ENCODE measurements around the gene AUTS2.

AUTS2 gene

GRCh38 chr7:70434376-70434775 lies 836.1 kb downstream of the AUTS2 start:
- Histone ChIP-seq H3K27ac (no peak overlapping the region), H3K36me3 (no peaks in the 10 kb centered on the region), H3K27me3 (ENCODE audit: insufficient read depth, low read depth, severe bottlenecking) (no peaks in the 10 kb centered on the region), H3K4me3 (ENCODE audit: low read depth, low read length) (no peak overlapping the region), H3K9me3 (ENCODE audit: severe bottlenecking) (no peaks in the 10 kb centered on the region)
- DNase-seq: no peak
- TF ChIP-seq CTCF (IDR thresholded peaks at IDR 0.05; ENCODE audit: low read depth, low read length): peak; percentile 55

GRCh38 chr7:70434821-70435220 lies 836.5 kb downstream of the AUTS2 start:
- no peak for TF ChIP-seq CTCF (IDR thresholded peaks at IDR 0.05; ENCODE audit: low read depth, low read length)
- Histone ChIP-seq H3K27me3 (ENCODE audit: insufficient read depth, low read depth, severe bottlenecking) (no peaks in the 10 kb centered on the region), H3K9me3 (ENCODE audit: severe bottlenecking) (no peaks in the 10 kb centered on the region), H3K4me3 (ENCODE audit: low read depth, low read length) (no peak overlapping the region), H3K36me3 (no peaks in the 10 kb centered on the region), H3K27ac (no peak overlapping the region)
- no peak for DNase-seq

DNA sequence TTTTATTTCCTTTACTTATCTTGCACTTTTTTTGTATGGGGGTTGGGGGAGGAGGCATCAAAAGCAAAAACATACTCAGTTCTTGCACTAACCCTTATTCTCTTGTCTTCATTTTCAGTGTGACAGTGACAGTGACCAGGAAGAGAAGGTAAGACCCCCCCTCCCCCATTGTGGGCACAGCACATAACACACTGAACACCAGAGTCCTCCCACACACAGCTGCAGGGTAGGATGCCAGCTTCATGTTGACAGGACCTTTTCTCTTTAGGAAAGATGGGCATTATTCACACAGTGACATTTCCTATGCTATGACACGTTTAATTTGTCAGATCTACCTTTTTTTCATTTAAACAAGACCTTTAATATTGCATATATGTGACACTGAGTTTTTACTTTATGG lies 837.4 kb downstream of the AUTS2 start:
- no peak for TF ChIP-seq CTCF (IDR thresholded peaks at IDR 0.05; ENCODE audit: low read depth, low read length)
- Histone ChIP-seq H3K9me3 (ENCODE audit: severe bottlenecking) (no peaks in the 10 kb centered on the region), H3K27me3 (ENCODE audit: insufficient read depth, low read depth, severe bottlenecking) (no peaks in the 10 kb centered on the region), H3K27ac (no peak overlapping the region), H3K36me3 (no peaks in the 10 kb centered on the region), H3K4me3 (ENCODE audit: low read depth, low read length) (no peak overlapping the region)
- DNase-seq: no peak

GRCh38 chr7:70436790-70437350 lies 838.6 kb downstream of the AUTS2 start:
- no peak overlapping the region for H3K27ac ChIP-seq
- TF ChIP-seq CTCF (IDR thresholded peaks at IDR 0.05; ENCODE audit: low read depth, low read length): no peak
- DNase-seq: no peak
- no peaks in the 10 kb centered on the region for H3K9me3 ChIP-seq (ENCODE audit: severe bottlenecking)
- no peaks in the 10 kb centered on the region for H3K36me3 ChIP-seq
- H3K4me3 ChIP-seq (ENCODE audit: low read depth, low read length): no peak overlapping the region
- no peaks in the 10 kb centered on the region for H3K27me3 ChIP-seq (ENCODE audit: insufficient read depth, low read depth, severe bottlenecking)

DNA sequence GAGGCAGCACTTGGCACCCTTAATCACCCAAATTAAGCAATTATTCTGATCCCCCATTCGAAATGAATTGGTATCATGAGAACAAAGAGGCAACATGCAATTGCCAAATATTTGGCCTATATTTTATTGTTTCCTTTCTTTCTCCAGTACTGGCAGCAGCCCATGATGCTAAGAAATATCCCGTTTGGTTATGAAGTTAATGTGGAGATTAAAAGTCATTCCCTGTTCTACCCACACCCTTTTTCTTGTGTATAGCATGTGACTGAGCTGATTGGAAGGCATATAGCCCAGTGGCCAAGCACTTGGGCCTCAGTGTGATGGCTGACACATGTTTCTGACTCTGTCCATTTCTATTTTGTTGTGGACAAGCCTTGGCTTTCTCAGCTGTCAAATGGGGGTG lies 841.4 kb downstream of the AUTS2 start:
- no peak overlapping the region for H3K4me3 ChIP-seq (ENCODE audit: low read depth, low read length)
- TF ChIP-seq CTCF (IDR thresholded peaks at IDR 0.05; ENCODE audit: low read depth, low read length): no peak
- H3K27ac ChIP-seq: no peak overlapping the region
- no peaks in the 10 kb centered on the region for H3K9me3 ChIP-seq (ENCODE audit: severe bottlenecking)
- no peaks in the 10 kb centered on the region for H3K36me3 ChIP-seq
- H3K27me3 ChIP-seq (ENCODE audit: insufficient read depth, low read depth, severe bottlenecking): no peaks in the 10 kb centered on the region
- DNase-seq: no peak

- Histone ChIP-seq H3K27me3 (ENCODE audit: insufficient read depth, low read depth, severe bottlenecking) (no peaks in the 10 kb centered on the region), H3K9me3 (ENCODE audit: severe bottlenecking) (no peaks in the 10 kb centered on the region), H3K27ac (peak overlapping the region; percentile 25), H3K36me3 (no peaks in the 10 kb centered on the region), H3K4me3 (ENCODE audit: low read depth, low read length) (no peak overlapping the region)
- peak; percentile 86 for DNase-seq
- TF ChIP-seq CTCF (IDR thresholded peaks at IDR 0.05; ENCODE audit: low read depth, low read length): no peak
Observed at GRCh38 chr7:70446448-70447143, 848.3 kb downstream of the AUTS2 start.
